Activated naive CD4-positive, alpha-beta T cell treated with anti-CD3 and anti-CD28 coated beads, Interleukin-2, amount 50 U/mL, for 16 hours (primary cell): ENCODE data around the gene EPB41L2.
"Not testable (repeated sequence)": the region's sequence is repeated elsewhere in the genome, so short reads cannot be mapped to it uniquely, and the experiment has no call there.

Experiments used
- DNase-seq: peaks from one replicate; pipeline ENCODE4 v3.0.0-alpha.2; 2020

The EPB41L2 gene

DNA sequence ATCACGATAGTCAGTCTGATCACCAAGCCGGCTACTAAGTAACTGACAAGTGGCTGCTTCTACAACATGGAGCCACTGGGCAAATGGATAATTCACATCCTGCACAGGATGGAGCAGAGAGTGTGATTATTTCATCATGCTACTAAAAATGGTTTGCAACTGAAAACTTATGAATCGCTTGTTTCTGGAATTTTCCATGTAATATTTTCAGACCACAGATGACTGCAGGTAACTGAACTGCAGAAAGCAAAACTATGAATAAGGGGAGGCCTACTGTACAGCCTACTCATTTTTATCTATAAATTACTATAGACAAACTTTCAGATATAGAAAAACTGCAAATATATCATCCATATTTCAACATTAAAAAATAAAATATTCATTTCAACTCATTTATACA lies 91.5 kb downstream of the EPB41L2 start:
- no peak for DNase-seq

DNA sequence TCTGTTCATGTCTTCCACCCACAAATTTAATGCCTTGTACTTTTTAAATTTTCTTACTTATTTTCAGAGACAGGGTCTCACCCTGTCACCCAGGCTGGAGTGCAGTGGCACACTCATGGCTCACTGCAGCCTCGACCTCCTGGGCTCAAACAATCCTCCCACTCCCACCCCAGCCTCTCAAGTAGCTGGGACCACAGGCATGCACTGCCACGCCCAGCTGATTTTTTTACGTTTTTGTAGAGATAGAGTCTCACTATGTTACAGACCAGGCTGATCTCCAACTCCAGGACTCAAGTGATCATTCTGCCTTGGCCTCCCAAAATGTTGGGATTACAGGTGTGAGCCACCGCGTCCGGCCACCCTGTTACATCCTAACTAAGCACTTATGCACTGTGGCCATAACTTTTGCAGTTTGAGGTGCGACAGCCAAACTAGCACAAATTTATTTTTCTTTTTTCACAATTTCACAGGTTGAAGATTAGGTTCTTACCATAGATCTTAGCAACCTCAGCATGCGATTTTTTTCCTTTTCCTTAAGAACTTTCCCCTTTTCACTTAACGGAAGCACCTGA lies 92.1 kb downstream of the EPB41L2 start:
- DNase-seq = no peak

DNA sequence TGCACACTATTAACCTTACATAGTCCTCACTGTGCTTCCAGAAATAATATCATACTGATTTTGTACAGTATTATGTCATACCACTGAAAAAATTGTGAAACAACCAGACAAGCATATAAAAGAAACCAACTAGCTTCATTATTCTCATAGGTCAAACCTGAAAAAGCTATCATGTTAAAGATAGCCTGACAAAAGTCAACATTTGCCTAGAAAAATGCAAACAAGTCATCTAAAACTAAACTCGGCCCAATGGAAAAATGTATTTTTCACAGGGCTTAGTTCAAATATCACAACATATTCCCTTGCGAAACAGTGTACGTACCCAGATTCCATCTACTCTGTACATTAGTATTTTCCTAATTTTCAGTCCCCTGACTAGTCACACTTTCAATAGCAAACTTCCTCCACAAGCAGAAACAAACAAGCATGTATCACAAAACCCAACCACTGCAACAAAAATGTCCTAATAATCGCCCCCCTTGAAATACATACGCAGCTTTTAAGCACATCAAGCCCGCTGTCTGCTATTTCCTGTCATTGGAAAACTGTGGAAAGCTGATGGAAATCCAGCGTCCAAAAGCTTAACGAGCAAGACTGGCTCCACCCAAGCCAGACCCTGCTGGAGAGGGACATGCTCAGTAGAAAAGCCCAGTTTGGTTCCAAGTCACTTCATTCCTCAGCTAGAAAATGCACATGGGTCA lies 93.1 kb downstream of the EPB41L2 start:
- DNase-seq = no peak

DNA sequence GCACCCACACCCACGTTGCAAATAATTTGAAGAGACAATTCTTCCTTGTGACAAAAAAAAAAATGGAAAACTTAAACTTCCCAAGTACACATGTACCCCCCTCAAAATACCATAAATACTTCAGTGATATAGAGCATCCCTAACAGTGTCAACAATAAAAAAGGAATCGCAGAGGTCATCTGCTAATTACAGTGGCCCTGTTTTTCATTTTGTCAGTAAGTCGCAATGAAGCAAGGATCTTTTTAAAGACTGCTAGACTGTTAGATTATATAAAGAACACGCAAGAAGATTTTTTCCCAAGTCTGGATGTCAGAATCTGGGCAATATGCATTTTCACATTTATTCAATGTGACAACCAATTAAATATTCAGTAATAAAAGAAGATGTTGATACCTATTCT lies 93.9 kb downstream of the EPB41L2 start:
- no peak for DNase-seq

DNA sequence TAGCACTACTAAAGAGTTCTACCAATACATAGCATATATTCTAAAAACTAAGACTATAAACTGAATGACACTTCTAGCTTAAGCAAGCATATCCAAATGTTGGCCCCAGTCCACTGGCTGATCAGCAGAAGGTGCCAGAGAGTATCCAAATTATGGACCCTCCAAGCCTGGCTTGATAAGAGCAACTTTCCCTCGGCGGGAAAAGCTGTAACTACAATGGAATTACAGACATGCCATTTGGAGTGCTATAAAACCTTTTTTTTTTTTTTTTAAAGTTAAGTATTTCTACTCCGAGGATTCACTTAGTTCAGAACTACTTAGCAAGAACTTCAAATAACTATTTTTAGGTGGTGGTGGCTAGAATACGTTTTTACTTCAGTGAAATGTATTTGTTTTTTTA lies 94.6 kb downstream of the EPB41L2 start:
- DNase-seq = no peak

DNA sequence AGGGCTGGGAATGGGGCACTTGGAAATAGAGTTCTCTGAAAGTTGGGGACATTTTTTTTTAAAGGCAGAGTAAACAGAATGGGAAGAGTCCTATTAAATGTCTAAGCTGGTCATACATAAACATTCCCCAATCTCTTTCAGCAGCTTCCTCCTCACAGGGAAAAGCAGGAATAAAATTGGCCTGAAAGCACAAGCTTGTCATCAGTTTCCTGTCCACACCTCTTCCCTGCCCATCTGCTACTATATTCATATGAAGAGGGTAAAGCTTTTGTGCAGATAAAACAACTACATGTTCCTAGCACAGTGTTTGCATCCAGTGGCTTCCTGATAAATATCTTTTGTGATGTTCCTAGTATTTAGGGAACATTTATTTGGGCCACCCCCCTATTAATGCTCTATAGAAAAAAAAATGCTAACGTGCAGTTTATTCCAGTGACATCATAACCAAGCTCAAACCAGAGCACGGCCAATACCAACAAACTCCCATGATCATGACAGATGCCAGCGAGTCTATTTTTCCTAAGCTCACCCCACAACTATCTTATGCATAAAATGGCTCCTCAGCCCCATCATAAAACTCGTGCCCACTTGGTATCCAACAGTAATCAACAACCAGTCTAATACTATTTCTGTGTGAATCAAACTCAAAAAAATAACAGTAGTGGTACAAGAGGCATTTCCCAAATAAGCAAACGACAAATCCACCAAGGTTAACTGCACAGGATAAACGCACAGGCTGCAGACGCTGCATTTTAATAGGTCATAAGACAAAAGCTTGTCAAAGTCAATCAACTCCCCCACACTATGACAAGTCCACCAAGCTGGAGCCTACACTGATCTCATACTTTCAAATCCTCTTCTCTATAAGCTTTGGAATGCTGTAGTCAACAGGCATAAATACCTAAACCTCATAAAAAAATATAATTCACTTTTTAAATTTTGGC lies 95.3 kb downstream of the EPB41L2 start:
- DNase-seq = no peak

DNA sequence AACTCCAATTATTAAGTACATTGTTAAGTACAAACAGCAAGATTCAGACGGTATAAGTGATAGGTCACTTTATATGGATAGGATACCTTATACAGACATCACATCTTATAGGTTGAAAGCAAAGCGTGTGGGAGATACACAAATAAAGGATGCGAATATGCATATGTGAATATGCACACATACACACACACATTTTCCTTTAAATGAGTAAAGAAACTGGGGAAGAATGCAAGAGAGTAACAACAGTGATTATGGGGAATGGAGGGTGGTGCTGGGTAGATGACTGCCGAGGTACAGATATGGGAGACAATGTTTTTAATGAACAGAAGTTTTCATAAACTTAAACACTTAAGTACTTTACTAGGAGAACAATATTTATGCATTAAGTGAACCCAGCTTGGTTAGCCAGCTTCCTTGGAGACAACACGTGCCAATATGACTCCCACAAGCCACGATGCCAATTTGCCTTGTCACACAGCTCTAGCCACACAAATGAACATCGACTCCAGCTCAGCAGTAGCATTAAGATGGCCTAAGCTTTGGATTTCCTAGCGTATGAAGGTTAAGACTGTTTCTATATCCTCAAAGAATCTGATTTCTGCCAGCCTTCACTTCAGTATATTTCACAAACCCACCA lies 96.6 kb downstream of the EPB41L2 start:
- DNase-seq = no peak

DNA sequence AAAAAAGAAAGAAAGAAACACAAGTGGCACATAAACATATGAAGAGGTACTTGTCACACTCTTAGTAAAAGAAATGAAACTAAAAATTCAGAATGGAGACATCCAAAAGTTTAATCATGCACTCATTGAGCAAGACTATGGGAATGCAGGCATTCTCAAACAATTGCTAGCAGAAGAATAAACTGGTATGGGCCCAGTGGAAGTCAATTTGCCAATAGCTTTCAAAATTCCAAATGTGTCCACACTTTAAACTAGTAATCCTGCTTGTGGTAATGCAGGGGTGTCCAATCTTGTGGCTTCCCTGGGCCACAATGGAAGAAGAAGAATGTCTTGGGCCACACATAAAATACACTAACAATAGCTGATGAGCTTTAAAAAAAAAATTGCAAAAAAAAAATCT lies 97.4 kb downstream of the EPB41L2 start:
- no peak for DNase-seq

DNA sequence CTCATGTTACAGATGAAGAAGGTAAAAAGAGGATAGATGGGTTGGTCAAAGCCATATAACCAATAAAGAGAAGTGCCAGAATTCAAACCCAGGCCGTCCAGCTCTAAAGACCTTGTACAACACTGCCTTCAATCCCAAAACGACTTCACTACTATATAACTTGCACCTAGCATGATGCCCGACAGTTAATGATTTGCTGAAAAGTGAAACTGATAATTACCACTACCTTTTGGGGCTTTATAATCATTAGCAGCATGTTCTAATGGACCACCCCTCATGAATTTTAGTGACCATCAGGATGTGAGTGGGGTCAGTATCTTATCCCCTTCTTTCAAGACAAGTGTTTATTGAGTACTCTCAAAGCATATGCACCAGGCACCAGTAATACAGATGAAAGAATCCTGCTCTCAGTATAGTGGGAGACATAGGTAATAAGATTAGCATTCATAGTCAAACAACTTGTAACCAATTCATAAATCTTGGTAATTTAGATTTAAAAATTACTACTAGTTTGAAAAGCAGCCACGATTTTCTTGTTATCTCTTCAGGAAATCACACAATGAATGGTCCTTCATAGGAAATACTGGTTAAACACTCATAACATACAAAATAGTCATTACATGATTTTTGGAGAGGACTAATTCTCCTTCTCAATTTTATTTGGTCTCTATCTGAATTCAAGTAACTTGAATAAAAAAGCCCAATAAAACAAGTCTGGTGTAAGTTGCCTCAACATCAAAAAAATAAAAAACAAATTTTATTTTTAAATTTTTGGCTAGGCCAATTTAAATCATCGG lies 98.0 kb downstream of the EPB41L2 start:
- no peak for DNase-seq

DNA sequence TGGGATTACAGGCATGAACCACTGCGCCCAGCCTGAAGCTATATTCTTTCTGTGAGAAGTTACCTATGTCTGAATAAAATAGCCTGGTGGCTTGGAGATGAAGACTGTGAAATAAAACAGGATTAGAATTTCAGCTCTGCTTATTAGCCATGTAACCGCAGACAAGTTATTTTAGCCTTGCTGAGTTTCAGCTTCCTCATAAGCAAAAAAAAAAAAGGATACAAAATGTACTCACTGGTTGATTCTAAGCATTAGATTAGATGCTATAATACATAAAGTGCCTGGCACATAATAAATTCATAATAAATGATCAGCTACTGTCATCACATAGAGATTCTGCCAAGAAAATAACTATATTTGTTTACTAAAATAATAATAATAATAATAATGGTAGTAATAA lies 98.8 kb downstream of the EPB41L2 start:
- no peak for DNase-seq

DNA sequence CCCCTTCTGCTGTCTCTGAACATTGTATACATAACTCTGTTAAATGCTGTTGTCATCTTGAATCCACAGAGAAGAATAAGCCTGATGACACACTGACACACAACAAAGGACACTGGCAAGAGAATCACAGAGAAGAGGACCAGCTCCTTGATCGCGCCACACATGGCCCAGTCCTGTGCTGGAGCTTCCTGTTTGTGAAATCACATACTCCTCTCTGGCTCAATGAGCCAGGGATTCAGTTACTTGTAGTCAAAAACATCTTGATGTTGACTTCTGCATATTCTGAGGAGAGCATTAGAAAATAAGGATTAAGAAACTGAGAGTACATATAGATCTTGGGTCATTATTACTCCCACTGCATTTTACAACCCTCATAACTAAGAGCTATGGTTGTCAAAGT lies 100.1 kb downstream of the EPB41L2 start:
- DNase-seq = no peak

DNA sequence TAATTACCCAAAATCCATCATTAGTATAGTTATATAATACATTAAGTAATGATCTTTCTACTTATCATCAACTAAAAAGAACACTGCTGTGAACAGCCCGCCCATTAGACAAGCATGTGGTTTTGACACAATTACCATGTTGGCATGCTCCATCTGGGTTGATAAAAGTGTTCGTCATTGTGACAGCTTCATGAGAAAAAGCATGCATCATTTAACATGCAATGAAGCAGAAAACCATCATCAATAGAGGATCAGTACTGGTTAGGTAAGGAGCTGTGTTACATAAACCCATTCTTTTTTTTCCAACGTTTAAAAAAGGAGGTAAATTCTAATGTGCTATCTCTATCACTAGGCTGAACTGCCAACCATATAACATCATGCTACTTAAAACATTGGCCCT lies 101.9 kb downstream of the EPB41L2 start:
- DNase-seq = no peak

DNA sequence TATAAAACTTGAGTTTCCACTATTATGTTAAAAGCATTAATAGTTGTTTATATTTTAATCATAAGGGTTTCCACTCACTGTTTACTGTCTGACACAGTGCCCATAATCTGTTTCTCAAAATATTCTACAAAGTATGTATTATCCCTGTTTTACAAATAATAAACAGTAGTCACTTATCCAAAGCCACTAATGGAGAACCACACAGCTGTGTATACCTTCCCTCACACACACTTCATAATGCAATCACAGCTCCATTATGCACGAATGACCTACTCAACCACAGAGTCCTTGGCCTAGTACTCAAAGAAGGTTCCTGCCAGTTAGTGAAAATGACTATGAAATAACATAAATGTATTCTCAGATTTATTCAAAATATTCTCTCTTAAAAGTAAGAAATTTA lies 103.1 kb downstream of the EPB41L2 start:
- DNase-seq = no peak

DNA sequence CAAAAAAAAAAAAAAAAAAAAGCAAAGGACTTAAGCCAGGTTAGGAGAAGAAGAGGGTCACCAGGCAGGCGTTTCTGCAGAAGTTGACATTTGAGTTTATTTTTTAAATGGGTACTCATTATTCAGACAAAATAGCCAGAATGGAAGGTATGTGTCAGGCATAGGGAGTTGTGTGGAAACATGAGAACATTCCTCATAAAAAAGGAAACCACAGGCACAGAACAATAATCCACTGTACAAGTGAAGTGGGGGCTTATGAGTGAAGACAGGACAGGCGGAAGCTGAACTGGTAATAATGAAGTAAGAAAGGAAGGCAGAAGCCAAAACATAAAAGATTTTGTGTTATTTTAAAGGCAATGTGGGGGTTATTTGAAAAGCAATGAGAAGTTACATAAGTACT lies 104.6 kb downstream of the EPB41L2 start:
- no peak for DNase-seq

DNA sequence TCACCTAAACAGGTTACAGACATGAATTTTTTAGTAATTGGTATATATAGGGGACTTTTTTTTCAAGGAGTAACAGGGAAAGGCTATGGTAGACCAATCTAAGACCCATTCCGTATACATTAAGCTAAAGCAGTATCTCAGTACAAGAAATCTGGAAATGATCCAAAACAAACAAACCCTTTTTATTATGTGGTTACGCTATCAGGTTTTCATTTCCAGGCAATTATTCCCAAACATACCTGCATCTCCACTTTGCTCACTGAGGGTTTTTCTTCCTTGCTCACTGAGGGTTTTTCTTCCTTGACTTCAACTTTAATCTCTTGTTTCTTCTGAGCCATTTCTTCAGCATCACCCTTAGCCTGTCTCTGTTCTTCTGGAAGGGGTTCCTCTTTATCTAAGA lies 107.3 kb downstream of the EPB41L2 start:
- no peak for DNase-seq

DNA sequence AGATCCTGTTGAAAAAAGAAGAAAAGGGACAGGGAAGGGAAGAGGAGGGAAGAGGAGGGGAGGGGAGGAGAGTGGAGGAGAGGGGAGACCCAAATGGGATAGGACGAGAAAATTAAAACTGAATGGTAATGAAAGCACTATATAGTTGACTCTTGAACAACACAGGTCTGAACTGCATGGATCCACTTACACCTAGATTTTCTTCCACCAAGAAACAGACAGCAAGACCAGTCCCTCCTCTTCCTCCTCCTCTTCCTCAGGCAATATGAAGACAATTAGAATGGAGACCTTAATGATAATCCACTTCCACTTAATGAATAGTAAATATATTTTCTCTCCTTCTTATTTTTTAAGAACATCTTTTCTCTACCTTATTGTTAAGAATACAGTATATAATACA lies 113.5 kb downstream of the EPB41L2 start:
- no peak for DNase-seq

DNA sequence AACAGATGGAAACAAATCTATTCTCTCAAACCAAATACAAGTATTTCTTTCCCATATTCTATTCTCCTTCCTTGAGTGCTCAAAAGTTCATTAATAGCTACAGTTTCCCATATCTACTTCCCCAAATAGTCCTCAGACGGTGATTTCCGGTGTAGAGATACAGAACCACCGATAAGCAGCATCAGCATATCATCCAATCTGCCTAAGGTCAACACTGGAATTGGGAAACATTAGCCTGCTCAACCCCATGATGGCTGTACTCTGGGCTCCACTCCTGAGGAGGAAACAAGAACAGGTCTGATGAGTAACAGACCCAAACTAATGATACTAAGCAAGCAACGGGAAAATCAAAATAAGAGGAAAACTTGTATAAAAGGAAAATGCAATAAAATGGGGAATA lies 115.6 kb downstream of the EPB41L2 start:
- no peak for DNase-seq

DNA sequence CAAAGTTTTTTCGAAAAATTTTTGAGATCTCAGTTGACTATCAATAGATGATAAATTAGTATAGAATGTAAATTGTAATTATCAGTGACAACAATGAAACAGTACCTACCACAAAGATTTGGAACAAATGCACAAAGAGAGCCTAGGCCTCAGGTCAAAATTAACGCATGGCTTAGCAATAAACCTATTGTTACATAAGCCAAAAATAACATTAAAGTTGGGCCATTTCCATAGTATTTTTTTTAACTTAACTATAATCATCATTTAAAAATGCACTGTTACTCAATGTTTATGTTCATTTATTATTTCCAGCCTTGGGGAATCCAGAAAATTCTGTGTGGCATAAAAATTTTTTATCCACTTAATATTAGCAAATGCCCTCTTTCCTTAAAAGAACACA lies 117.0 kb downstream of the EPB41L2 start:
- no peak for DNase-seq

DNA sequence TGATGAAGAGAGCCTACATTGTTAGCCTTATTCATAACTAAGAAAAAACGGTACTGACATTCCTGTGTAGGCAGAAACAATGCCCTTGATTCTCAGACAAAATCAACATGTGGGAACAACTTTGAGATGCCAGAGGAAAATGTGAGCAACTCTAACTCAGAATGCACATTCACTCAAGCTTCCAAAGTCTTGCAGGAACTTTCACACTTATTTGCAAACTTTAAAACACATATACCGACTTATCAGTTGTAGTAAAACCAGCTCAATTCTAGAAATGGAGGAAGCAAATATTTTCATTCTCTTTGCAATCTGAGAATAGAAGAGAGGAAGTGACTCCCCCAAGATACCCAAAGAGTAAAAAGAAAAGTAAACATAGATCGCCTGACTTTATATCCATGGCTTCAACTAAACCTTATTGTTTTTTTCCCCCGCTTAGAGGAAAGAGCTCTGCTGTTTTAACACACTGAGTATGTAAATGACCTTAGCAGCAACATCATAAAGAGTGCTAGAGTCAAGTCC lies 117.6 kb downstream of the EPB41L2 start:
- DNase-seq = no peak

DNA sequence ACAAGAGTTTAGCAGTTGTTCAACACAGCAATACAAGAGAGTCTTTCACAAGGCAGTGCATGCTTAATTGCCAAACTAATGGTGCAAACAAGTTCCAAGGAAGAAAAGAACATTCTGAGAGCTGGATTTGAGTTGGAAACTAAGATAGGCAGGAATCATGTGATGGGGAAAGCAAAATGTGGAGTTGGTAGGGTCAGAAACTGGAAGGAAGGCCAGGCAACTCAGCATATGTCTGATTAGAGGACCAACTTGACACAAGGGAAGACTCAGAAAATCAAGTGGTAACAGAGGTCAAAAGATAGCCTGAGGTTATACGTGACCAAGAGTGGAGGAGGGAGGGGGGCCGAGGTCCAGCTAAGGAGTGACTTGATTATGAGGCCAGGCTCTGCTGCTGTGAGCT lies 118.6 kb downstream of the EPB41L2 start:
- no peak for DNase-seq

DNA sequence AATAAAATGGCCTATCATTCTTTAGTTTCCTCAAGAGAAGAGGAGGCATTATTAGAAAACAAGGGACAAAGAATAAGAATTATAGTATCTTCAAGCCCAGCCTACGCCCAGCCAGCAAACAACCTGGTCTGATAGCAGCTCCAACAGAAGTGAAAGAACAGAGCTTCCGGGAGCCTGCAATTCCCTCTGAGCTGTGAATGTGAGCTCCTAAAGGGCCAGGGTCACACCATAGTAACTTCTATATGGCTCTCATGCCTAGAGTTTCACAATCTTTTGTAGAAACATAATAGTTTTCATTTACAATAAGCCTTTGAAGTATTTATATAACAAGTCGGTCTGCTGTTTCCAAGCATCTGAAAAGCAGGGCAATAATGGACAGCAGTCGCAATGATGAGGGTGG lies 119.3 kb downstream of the EPB41L2 start:
- DNase-seq = no peak

DNA sequence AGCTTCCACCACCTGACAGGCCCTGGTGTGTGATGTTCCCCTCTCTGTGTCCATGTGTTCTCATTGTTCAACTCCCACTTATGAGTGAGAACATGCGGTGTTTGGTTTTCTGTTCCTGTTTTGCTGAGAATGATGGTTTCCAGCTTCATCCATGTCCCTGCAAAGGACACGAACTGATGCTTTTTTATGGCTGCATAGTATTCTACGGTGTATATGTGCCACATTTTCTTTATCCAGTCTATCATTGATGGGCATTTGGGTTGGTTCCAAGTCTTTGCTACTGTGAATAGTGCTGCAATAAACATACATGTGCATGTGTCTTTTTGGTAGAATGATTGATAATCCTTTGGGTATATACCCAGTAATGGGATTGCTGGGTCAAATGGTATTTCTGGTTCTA lies 120.3 kb downstream of the EPB41L2 start:
- not testable (repeated sequence) for DNase-seq
